Karpas-422 (cell line): ENCODE measurements around the gene WWTR1. TPM values are rescaled to one million over a fixed set of nuclear protein-coding genes. Genes with fewer than 3 reads are reported as not detected.

Experiments used
- DNase-seq: peaks from one replicate; pipeline ENCODE4 v3.0.0-alpha.2; 2015
- H2AFZ ChIP-seq: fragments of 200-600 bp; sonication (generic); 2 replicates; pipeline ENCODE4 v1.6.1; 2014; ENCODE audit warnings: antibody characterized with exemption, low read length, mixed read lengths
- H3K27ac ChIP-seq: fragments of 200-600 bp; sonication (generic); 2 replicates; pipeline ENCODE4 v1.5.1; 2014; ENCODE audit warnings: mild to moderate bottlenecking, low read length, moderate library complexity
- H3K27me3 ChIP-seq: fragments of 200-600 bp; sonication (generic); 2 replicates; pipeline ENCODE4 v1.6.1; 2014; ENCODE audit warnings: low read length, mixed read lengths
- H3K36me3 ChIP-seq: fragments of 200-600 bp; sonication (generic); 2 replicates; pipeline ENCODE4 v1.6.1; 2014; ENCODE audit warnings: low read length, mixed read lengths; ENCODE audit not compliant: insufficient read depth
- H3K4me1 ChIP-seq: fragments of 200-600 bp; sonication (generic); 2 replicates; pipeline ENCODE4 v1.6.1; 2014; ENCODE audit warnings: mild to moderate bottlenecking, low read length, mixed read lengths
- H3K4me2 ChIP-seq: fragments of 200-600 bp; sonication (generic); 2 replicates; pipeline ENCODE4 v1.6.1; 2014; ENCODE audit warnings: low read length, low read depth, mild to moderate bottlenecking; ENCODE audit not compliant: poor library complexity, severe bottlenecking
- H3K4me3 ChIP-seq: fragments of 200-600 bp; sonication (generic); 2 replicates; pipeline ENCODE4 v1.5.1; 2014; ENCODE audit warnings: mild to moderate bottlenecking, antibody characterized with exemption, low read length, mixed read lengths
- H3K79me2 ChIP-seq: fragments of 200-600 bp; sonication (generic); 2 replicates; pipeline ENCODE4 v1.6.1; 2014; ENCODE audit warnings: mild to moderate bottlenecking, low read length, mixed read lengths
- H3K9ac ChIP-seq: fragments of 200-600 bp; sonication (generic); 2 replicates; pipeline ENCODE4 v1.6.0; 2014; ENCODE audit warnings: low read length
- H3K9me2 ChIP-seq: fragments of 200-600 bp; sonication (generic), shearing (Covaris generic); replicated peaks from 2 replicates; pipeline ENCODE4 v1.6.0; 2014; ENCODE audit warnings: mild to moderate bottlenecking, low read length, moderate library complexity; ENCODE audit not compliant: insufficient read depth
- H3K9me3 ChIP-seq: fragments of 300-700, 200-600 bp; sonication (generic); 2 replicates; pipeline ENCODE4 v1.6.1; 2014; ENCODE audit warnings: low read length, mixed read lengths
- H4K20me1 ChIP-seq: fragments of 200-600 bp; sonication (generic); 2 replicates; pipeline ENCODE4 v1.6.1; 2014; ENCODE audit warnings: mild to moderate bottlenecking, antibody characterized with exemption, low read length, low read depth; ENCODE audit not compliant: insufficient read depth
- total RNA-seq: library from RNA; depleted of rRNA; stranded (reverse); fragments of >200 nt; shearing (Covaris generic); gene quantifications from 2 replicates; pipeline ENCODE4 v1.2.3, GENCODE V29; 2014; ENCODE audit warnings: low replicate concordance

Gene WWTR1
- total RNA-seq, 1 experiment from 2014 or later: 0.11 TPM

GRCh38 chr3:149625795-149626194, 32.0 kb downstream of the WWTR1 start:
- no peak overlapping the region for H3K4me3 ChIP-seq
- no peaks in the 10 kb centered on the region for H3K79me2 ChIP-seq
- no peak for DNase-seq
- no peaks in the 10 kb centered on the region for H3K27me3 ChIP-seq
- no peak overlapping the region for H3K4me2 ChIP-seq
- no peaks in the 10 kb centered on the region for H3K9me2 ChIP-seq
- no peaks in the 10 kb centered on the region for H3K36me3 ChIP-seq
- H3K9me3 ChIP-seq: no peaks in the 10 kb centered on the region
- no peak overlapping the region for H2AFZ ChIP-seq
- H3K27ac ChIP-seq: no peak overlapping the region
- no peaks in the 10 kb centered on the region for H4K20me1 ChIP-seq
- H3K4me1 ChIP-seq: no peaks in the 10 kb centered on the region
- no peak overlapping the region for H3K9ac ChIP-seq

GRCh38 chr3:149623824-149624223, 34.0 kb downstream of the WWTR1 start:
- H3K9ac ChIP-seq: no peak overlapping the region
- H3K27me3 ChIP-seq: no peaks in the 10 kb centered on the region
- H3K4me2 ChIP-seq: no peak overlapping the region
- H3K27ac ChIP-seq: no peak overlapping the region
- no peaks in the 10 kb centered on the region for H3K4me1 ChIP-seq
- H4K20me1 ChIP-seq: no peaks in the 10 kb centered on the region
- H3K79me2 ChIP-seq: no peaks in the 10 kb centered on the region
- H3K9me3 ChIP-seq: no peaks in the 10 kb centered on the region
- H3K4me3 ChIP-seq: no peak overlapping the region
- no peaks in the 10 kb centered on the region for H3K36me3 ChIP-seq
- H3K9me2 ChIP-seq: no peaks in the 10 kb centered on the region
- DNase-seq: no peak
- H2AFZ ChIP-seq: no peak overlapping the region

GRCh38 chr3:149621218-149622005, 36.4 kb downstream of the WWTR1 start:
- H4K20me1 ChIP-seq: no peaks in the 10 kb centered on the region
- H3K4me2 ChIP-seq: no peak overlapping the region
- no peak overlapping the region for H2AFZ ChIP-seq
- H3K27me3 ChIP-seq: no peaks in the 10 kb centered on the region
- H3K4me1 ChIP-seq: no peaks in the 10 kb centered on the region
- H3K9ac ChIP-seq: no peak overlapping the region
- H3K27ac ChIP-seq: no peak overlapping the region
- no peak overlapping the region for H3K4me3 ChIP-seq
- no peaks in the 10 kb centered on the region for H3K36me3 ChIP-seq
- H3K9me2 ChIP-seq: no peaks in the 10 kb centered on the region
- H3K9me3 ChIP-seq: no peaks in the 10 kb centered on the region
- no peak for DNase-seq
- no peaks in the 10 kb centered on the region for H3K79me2 ChIP-seq

GRCh38 chr3:149620291-149621020, 37.4 kb downstream of the WWTR1 start:
- no peak overlapping the region for H3K27ac ChIP-seq
- H3K36me3 ChIP-seq: no peaks in the 10 kb centered on the region
- no peak overlapping the region for H3K4me2 ChIP-seq
- H3K79me2 ChIP-seq: no peaks in the 10 kb centered on the region
- H3K9ac ChIP-seq: no peak overlapping the region
- no peaks in the 10 kb centered on the region for H3K9me3 ChIP-seq
- H2AFZ ChIP-seq: no peak overlapping the region
- no peak for DNase-seq
- no peaks in the 10 kb centered on the region for H3K4me1 ChIP-seq
- no peak overlapping the region for H3K4me3 ChIP-seq
- H3K27me3 ChIP-seq: no peaks in the 10 kb centered on the region
- no peaks in the 10 kb centered on the region for H3K9me2 ChIP-seq
- no peaks in the 10 kb centered on the region for H4K20me1 ChIP-seq

- H3K9me2 ChIP-seq: no peaks in the 10 kb centered on the region
- DNase-seq: no peak
- no peaks in the 10 kb centered on the region for H3K36me3 ChIP-seq
- no peaks in the 10 kb centered on the region for H3K27me3 ChIP-seq
- H3K27ac ChIP-seq: no peak overlapping the region
- no peak overlapping the region for H3K9ac ChIP-seq
- H4K20me1 ChIP-seq: no peaks in the 10 kb centered on the region
- H2AFZ ChIP-seq: no peak overlapping the region
- H3K4me1 ChIP-seq: no peaks in the 10 kb centered on the region
- H3K4me2 ChIP-seq: no peak overlapping the region
- H3K9me3 ChIP-seq: no peaks in the 10 kb centered on the region
- H3K4me3 ChIP-seq: no peak overlapping the region
- no peaks in the 10 kb centered on the region for H3K79me2 ChIP-seq
Observed at GRCh38 chr3:149619136-149619535, 38.7 kb downstream of the WWTR1 start.

GRCh38 chr3:149618151-149619123, 39.4 kb downstream of the WWTR1 start:
- H3K4me2 ChIP-seq: no peak overlapping the region
- no peak overlapping the region for H3K27ac ChIP-seq
- no peak overlapping the region for H3K9ac ChIP-seq
- no peaks in the 10 kb centered on the region for H3K36me3 ChIP-seq
- no peak overlapping the region for H2AFZ ChIP-seq
- no peaks in the 10 kb centered on the region for H4K20me1 ChIP-seq
- no peaks in the 10 kb centered on the region for H3K27me3 ChIP-seq
- no peak for DNase-seq
- no peaks in the 10 kb centered on the region for H3K9me3 ChIP-seq
- no peak overlapping the region for H3K4me3 ChIP-seq
- no peaks in the 10 kb centered on the region for H3K79me2 ChIP-seq
- H3K4me1 ChIP-seq: no peaks in the 10 kb centered on the region
- H3K9me2 ChIP-seq: no peaks in the 10 kb centered on the region

GRCh38 chr3:149615731-149616221, 42.0 kb downstream of the WWTR1 start:
- Histone ChIP-seq H3K27ac (no peak overlapping the region), H3K9me2 (no peaks in the 10 kb centered on the region), H3K79me2 (no peaks in the 10 kb centered on the region), H3K27me3 (no peaks in the 10 kb centered on the region), H3K9ac (no peak overlapping the region), H3K9me3 (no peaks in the 10 kb centered on the region), H2AFZ (no peak overlapping the region), H4K20me1 (no peaks in the 10 kb centered on the region), H3K4me1 (no peaks in the 10 kb centered on the region), H3K4me3 (no peak overlapping the region), H3K36me3 (no peaks in the 10 kb centered on the region), H3K4me2 (no peak overlapping the region)
- no peak for DNase-seq
